Brain microvascular endothelial cell (primary cell): Measurements from ENCODE around the gene DHRS7B.
"Not testable (repeated sequence)": the region's sequence is repeated elsewhere in the genome, so short reads cannot be mapped to it uniquely, and the experiment has no call there.

Experiments
- DNase-seq: peaks from one replicate; pipeline ENCODE4 v3.0.0-alpha.2; 2020
- H3K27ac ChIP-seq: fragments of 250-450 bp; sonication (Bioruptor Pico); 2 replicates; pipeline ENCODE4 v1.5.1; 2020; ENCODE audit warnings: mild to moderate bottlenecking, moderate library complexity
- H3K27me3 ChIP-seq: fragments of 250-450 bp; sonication (Bioruptor Pico); replicated peaks from 2 replicates; pipeline ENCODE4 v1.5.1; 2020; ENCODE audit warnings: mild to moderate bottlenecking
- H3K36me3 ChIP-seq: fragments of 250-450 bp; sonication (Bioruptor Pico); replicated peaks from 2 replicates; pipeline ENCODE4 v1.5.1; 2020; ENCODE audit warnings: mild to moderate bottlenecking
- H3K4me3 ChIP-seq: 2 replicates; pipeline ENCODE4 v1.5.1; 2011; ENCODE audit warnings: low read depth, mild to moderate bottlenecking, control low read depth, low read length, moderate library complexity
- CTCF ChIP-seq: IDR thresholded peaks from 2 replicates; pipeline ENCODE4 v1.5.1; 2011; ENCODE audit warnings: low read depth, mild to moderate bottlenecking, moderate library complexity, low read length, control low read depth, inconsistent platforms; ENCODE audit errors: missing control alignments
- in situ Hi-C: cut with HindIII; loops from 2 replicates; pipeline ENCODE4 v1.10.0; 2017; ENCODE audit warnings: low sequenced_read_pairs, low pct_ligation_motif_present

Gene DHRS7B

GRCh38 chr17:21105064-21105894 is 21.5 kb upstream of the DHRS7B start:
- no peaks in the 10 kb centered on the region for H3K27me3 ChIP-seq
- in situ Hi-C loops = no loop called here
- H3K36me3 ChIP-seq = no peaks in the 10 kb centered on the region
- H3K27ac ChIP-seq = no peak overlapping the region
- H3K4me3 ChIP-seq = no peak overlapping the region
- no peak for DNase-seq
- TF ChIP-seq CTCF = no peak

- in situ Hi-C loops = no loop called here
- no peak for TF ChIP-seq CTCF
- Histone ChIP-seq H3K27ac (no peak overlapping the region), H3K36me3 (no peaks in the 10 kb centered on the region), H3K27me3 (no peaks in the 10 kb centered on the region), H3K4me3 (no peak overlapping the region)
- no peak for DNase-seq
These were observed 20.4 kb upstream of the DHRS7B start for GRCh38 chr17:21106316-21106715.

GRCh38 chr17:21107067-21107650 is 19.6 kb upstream of the DHRS7B start:
- H3K27ac ChIP-seq, H3K4me3 ChIP-seq, in situ Hi-C loops, DNase-seq, H3K36me3 ChIP-seq, H3K27me3 ChIP-seq: not testable (repeated sequence)

- no peak overlapping the region for H3K27ac ChIP-seq
- H3K36me3 ChIP-seq = no peaks in the 10 kb centered on the region
- no peak for DNase-seq
- in situ Hi-C loops = no loop called here
- H3K4me3 ChIP-seq = no peak overlapping the region
- H3K27me3 ChIP-seq = no peaks in the 10 kb centered on the region
- TF ChIP-seq CTCF = no peak
These were observed 18.1 kb upstream of the DHRS7B start for GRCh38 chr17:21108651-21109050.

- TF ChIP-seq CTCF = no peak
- no peak for DNase-seq
- no peak overlapping the region for H3K4me3 ChIP-seq
- no peaks in the 10 kb centered on the region for H3K36me3 ChIP-seq
- no peaks in the 10 kb centered on the region for H3K27me3 ChIP-seq
- H3K27ac ChIP-seq = no peak overlapping the region
- in situ Hi-C loops = no loop called here
These were observed 13.6 kb upstream of the DHRS7B start for GRCh38 chr17:21113049-21113690.

GRCh38 chr17:21113716-21114115 is 13.0 kb upstream of the DHRS7B start:
- Histone ChIP-seq H3K4me3 (no peak overlapping the region), H3K36me3 (no peaks in the 10 kb centered on the region), H3K27ac (no peak overlapping the region), H3K27me3 (no peaks in the 10 kb centered on the region)
- DNase-seq = no peak
- in situ Hi-C loops = no loop called here
- no peak for TF ChIP-seq CTCF

GRCh38 chr17:21114791-21115190 is 12.0 kb upstream of the DHRS7B start:
- H3K36me3 ChIP-seq, H3K27me3 ChIP-seq, DNase-seq, H3K4me3 ChIP-seq, H3K27ac ChIP-seq, in situ Hi-C loops: not testable (repeated sequence)
